22Rv1 (cell line): ENCODE data around the gene LBP.

Source experiments
- CTCF ChIP-seq: fragments of 450-650 bp; IDR thresholded peaks from 2 replicates; pipeline ENCODE4 v1.5.1; 2017; ENCODE audit warnings: mild to moderate bottlenecking
- ZFX ChIP-seq: fragments of 450-650 bp; IDR thresholded peaks from 2 replicates; pipeline ENCODE4 v1.6.1; 2017; ENCODE audit warnings: antibody characterized with exemption, borderline replicate concordance

GRCh38 chr20:38342713-38343310 is 3.5 kb upstream of the LBP start:
- TF ChIP-seq CTCF, result no peak
- TF ChIP-seq ZFX, result no peak
